Suppressor macrophage treated with lipopolysaccharide for 4 hours (primary cell): ENCODE results near the gene C2orf49.

Experiments used
- DNase-seq: peaks from one replicate; pipeline ENCODE4 v3.0.0-alpha.2; 2020

C2orf49 gene

GRCh38 chr2:105384216-105384615 lies 46.9 kb downstream of the C2orf49 start:
- DNase-seq, result no peak

- DNase-seq, result no peak
Observed at GRCh38 chr2:105384861-105385260, 47.5 kb downstream of the C2orf49 start.

- DNase-seq, result no peak
Observed at GRCh38 chr2:105385731-105386540, 48.6 kb downstream of the C2orf49 start.

DNA sequence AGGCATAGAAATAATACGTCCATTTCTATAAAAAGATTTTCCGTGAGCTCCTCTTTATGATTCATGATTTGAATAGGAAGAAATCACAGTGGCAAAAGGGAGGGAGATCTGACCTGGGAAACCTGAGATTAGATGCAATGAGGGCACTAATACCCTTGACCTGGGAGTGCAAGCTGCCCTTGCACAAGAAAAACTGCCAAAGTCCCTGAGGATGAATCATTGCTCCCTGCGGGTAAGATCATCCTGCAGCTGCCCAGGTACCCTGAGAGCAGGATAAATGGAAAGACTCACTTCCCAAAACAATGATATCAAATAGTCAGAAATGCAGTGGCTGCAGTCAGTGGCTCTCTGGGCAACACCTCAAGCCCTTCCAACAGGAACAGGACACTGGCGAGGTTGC lies 49.9 kb downstream of the C2orf49 start:
- no peak for DNase-seq

DNA sequence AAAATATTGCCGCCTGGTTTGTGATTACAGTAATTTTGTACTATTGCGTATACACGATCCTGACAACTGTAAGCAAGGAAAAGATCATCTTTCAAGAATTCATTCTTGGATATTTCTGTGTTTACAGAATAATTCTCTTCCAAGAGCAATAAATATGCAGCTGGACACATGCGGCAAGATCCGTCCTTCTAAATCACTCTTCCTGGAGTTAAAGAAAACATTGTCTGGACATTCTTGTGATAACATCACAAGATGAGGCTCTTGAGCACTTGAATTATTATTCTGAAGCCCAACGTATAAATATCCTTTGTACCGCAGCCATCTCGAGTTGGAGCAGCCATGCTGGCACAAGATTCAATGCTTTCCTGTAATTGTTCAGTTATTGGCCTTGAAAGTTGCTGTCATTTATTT lies 51.6 kb downstream of the C2orf49 start:
- no peak for DNase-seq

GRCh38 chr2:105390454-105390853 lies 53.1 kb downstream of the C2orf49 start:
- DNase-seq, result no peak

DNA sequence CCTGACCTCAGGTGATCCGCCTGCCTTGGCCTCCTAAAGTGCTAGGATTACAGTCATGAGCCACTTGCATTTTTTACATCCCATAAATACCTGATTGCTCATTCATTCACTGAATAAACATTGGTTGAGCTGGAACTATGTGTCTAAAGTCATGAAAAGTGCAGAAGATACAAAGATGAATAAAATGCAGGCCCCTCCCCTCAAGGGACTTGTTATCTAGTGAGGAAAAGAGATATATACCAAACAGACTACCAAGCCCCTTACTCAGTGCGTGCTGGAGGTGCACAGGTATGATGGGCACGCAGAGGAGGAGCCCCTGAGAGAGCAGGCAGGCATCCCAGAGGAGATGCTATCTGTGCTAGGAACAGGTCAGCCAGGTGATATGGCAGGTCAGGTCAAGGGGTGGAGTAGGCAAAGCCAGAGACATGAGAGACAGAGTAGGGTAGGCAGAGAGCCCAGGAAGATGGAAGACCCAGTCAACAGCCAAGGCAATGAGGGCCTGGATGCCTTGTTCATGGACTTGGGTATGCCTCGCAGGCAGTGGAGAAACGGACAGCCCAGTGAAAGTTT lies 53.8 kb downstream of the C2orf49 start:
- DNase-seq, result no peak

GRCh38 chr2:105391763-105392662 lies 54.7 kb downstream of the C2orf49 start:
- no peak for DNase-seq

- no peak for DNase-seq
Observed at GRCh38 chr2:105393373-105394055, 56.2 kb downstream of the C2orf49 start.

DNA sequence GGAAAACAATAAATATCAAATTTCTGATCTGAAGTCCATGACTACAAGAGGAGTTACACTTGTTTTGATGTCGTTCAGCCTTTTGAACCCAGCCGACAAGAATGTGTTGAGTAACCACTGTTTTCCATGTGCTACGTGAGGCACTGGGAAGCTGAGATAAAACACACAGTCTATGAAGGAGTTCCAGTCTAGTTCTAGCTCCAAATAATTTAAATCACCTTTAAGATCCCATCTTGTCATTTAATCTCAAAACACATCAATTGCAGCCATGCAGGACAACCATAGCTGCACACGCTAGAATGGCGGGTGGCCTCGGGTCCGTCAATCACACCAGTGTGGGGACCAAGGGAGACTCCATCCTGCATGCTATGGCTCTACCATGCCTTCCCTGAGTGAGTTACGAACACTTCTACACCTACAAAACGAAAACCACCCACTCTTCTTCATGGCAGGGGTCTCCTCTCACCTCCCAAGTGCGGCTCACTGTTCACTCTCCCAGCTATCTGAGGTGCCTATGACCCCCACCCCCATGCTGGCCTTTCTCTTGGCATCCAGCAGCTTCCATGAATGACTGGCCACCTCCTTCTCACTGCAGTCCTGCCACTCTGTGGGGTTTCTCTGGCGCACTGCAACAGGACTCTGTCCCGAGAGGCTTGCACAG lies 57.7 kb downstream of the C2orf49 start:
- no peak for DNase-seq

- no peak for DNase-seq
Observed at GRCh38 chr2:105395691-105396090, 58.4 kb downstream of the C2orf49 start.

- DNase-seq, result peak; percentile 38
Observed at GRCh38 chr2:105396254-105397024, 59.1 kb downstream of the C2orf49 start.

GRCh38 chr2:105397025-105397722 lies 59.8 kb downstream of the C2orf49 start:
- no peak for DNase-seq

DNA sequence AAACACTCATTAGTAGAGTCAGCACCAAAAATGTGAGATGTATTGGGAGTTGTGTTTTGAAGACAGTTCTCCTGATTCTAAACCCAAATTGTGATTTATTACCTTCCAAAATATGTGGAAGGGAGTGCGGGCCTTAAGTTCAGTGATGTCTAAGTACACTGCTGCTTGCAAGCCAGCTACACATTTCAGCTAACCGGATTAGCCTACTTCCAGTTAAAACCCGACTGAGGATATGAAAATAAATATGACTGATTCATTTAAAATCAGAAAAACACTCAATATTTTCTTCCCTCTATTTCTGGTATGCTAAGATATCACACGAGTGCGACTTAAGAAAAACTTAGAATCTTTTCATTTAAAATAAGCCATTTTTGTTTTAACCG lies 60.6 kb downstream of the C2orf49 start:
- no peak for DNase-seq

DNA sequence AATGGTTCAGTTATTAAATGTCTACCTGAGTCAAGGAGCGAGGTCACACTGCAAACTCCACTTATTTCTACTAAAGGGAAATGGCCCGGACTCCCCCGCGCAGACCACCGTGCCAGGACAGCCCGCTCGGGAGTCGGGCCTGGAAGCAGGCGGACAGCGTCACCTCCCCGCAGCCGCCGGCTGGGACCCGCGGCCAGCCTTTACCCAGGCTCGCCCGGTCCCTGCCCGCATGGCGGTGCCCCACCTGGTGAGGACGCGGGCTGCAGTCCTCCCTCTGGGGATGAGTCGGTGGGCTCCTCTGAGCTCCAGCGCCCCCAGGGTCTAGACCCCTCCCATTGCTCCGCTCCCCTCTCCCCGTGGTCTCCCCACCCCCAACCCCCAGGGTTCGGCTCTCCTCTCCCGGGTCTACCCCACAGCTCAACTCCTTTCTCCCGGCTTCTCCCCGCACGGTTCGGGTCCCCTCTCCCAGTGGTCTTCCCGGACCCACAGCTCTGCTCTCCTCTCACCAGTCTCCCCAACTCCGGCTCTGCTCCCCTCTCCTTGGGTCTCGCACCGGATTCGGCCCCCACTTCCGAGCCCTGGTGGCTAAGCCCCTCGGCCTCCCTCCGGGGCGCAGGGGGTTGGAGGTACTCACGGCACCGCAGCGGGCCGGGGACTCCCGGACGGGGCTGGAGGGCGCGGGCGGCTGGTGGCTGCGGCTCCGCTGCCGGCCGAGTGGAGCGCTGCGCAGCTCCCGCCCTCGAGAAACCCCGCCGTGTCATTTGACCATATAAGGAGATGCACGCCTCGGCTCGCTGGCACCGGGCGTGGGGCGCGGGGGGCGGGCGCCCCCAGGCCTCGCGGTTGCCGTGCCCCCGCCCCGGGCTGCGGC lies 61.2 kb downstream of the C2orf49 start, which contains the start of gene FHL2:
Gene FHL2 (minus strand): TSS at position 716 of the 871 bp plus-strand sequence. CDS start 12,535 bp downstream, outside the sequence.
- peak; percentile 68 for DNase-seq
